Hematopoietic multipotent progenitor cell treated with erythropoietin and hydrocortisone succinate and interleukin-3 and kit ligand, for 6 days (in vitro differentiated cells): ENCODE results near the gene SCP2D1.
"Not testable (repeated sequence)": the region's sequence is repeated elsewhere in the genome, so short reads cannot be mapped to it uniquely, and the experiment has no call there.

Experiments
- DNase-seq: peaks from one replicate; pipeline ENCODE4 v3.0.0-alpha.2; 2015

The SCP2D1 gene

DNA sequence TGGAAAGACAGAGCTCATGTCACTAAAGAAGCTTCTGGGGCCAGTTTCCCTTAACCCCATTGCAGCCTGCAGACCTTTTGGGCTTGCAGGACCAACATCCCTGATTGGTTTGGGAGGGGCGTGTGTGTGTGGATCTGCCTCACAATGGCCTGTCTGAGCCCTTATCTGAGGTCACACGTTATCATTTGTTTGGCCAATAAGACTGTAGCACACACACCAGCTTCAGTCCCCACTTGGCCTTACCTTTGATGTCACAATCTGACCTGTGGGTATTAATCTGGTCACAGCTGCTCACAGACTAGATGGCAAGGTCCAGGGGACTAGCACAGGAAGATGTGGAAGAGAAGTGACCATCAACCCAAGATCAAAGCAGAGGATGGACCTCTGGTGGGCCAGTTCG lies at the start of gene SCP2D1:
Gene SCP2D1 (plus strand): TSS at position 301 of the 400 bp plus-strand sequence. CDS start 33 bp downstream, at position 334.
- no peak for DNase-seq

DNA sequence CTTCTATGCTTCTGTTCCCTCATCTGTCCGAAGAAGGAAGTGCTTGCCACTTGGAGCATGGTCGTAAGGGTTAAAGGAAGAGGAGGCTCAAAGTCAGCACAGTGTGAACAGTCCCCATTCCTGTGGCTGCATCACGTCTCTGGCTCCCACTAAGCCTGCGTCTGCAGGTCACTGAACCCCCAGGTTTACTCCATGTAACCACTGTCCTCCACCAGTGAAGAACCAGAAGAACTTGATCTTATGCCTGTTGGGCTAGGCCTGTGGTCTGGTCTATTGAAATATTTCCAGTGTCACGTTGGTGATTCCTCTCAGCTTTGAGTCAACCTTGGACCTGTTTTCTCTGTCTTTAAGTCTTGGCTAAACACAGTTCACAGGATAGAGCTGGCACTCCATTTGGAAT lies 45.9 kb upstream of the SCP2D1 start:
- no peak for DNase-seq

GRCh38 chr20:18773566-18773965 lies 40.0 kb upstream of the SCP2D1 start:
- no peak for DNase-seq

GRCh38 chr20:18774207-18774606 lies 39.4 kb upstream of the SCP2D1 start:
- DNase-seq, result no peak

DNA sequence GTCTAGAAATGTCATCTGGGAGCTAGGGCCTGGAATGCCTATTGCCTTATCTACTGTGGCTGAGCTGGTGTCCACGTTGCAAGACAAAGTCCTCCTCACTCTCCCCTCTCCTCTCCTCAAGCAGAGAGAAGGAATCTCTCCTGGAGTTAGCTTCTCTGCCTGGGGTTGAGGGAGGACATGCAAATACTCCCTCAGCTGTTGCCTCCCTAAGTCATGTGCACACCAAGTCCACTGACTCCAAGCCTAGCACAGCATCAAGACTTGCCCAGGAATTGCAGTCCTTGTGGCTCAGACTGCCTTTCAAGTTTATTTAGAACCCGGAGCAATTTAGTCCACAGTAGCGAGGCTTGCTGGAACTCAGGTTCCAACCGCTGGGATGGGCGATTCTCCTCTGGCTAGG lies 38.0 kb upstream of the SCP2D1 start:
- DNase-seq, result no peak

- DNase-seq, result no peak
Measured at GRCh38 chr20:18778690-18779392, 34.7 kb upstream of the SCP2D1 start.

DNA sequence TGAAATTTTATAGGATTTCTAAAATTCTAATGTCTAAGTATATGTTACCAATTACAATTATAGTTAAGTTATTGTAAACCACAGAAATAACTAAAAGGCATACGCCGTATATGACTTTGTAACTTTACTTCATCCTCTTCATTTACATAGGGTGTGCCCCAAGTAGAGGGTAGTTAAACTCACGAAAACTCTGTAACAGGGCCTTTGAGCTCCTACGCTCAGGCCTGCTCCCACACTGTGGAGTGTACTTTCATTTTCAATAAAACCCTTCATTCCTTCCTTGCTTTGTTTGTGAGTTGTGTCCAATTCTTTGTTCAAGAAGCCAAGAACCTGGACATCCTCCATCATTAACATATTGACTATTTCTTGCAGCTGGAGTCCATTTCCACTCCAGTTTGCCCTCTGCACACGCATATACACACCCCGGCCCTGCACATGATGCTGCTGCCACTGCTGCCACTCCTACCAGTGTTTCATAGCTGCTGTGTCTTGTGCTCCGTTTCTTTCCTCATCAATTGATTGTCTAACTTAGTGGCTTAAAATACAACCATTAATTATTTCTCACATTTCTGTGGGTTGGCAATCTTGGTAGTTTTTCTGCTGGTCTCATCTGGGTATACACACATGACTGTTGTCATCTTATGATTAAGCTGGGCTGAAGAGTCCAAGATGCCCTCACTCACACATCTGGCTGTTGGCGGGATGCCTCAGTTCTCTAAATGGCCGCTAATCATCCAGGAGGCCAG lies 33.0 kb upstream of the SCP2D1 start:
- DNase-seq, result no peak

DNA sequence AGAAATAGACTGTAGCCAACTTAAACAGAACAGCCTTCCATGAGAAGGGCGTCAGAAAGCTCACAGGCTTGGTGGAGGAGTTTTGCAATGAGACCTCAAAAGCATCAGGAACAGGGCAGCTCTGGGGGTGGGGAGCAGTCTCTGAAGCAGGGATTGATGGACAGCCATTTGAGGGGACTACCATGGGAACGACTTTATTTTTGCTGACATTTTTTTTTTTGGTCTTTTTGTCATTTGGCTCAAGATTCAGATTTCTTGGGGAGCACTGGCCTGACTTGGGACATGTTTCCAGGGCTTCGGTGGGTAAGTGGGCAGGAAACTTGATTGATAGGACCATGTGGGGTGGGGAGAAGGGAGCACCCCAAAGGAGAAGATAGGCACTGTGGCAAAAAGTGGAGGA lies 32.1 kb upstream of the SCP2D1 start:
- no peak for DNase-seq

DNA sequence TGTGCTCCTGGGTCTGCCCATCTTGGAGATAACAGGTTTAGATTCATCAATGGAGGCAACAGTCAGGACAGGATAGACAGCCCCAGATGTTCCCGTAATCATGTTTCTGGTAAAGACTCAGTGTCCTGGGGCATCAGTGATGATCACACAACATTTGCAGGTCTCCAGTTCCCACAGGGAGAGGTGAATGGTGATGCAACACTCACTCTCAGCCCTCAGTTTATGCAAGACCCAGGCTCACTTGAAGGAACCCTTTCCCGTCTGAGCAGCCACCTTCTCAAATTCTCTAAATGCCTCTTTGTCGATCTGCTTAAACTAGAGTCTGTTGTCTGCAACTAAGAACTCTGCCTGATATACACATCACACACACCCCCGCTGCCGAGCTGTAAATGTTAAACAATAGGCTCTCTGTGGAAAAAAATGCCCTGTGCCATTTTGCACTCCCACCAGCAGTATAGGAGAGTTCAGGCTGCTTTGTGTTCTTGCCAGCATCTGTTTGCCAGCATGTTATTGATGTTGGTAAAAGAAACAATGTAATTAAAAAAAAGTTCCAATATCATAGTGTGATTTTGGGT lies 30.1 kb upstream of the SCP2D1 start:
- no peak for DNase-seq

DNA sequence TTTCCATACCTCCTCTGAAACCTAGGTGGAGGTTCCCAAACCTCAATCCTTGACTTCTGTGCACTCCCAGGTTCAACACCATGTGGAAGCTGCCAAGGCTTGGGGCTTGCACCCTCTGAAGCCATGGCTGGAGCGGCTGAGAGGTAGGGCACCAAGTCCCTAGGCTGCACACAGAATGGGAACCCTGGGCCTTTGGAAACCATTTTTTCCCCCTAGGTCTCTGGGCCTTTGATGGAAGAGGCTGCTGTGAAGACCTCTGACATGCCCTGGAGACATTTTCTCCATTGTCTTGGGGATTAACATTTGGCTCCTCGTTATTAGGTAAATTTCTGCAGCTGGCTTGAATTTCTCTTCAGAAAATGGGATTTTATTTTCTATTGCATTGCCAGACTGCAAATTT lies 26.5 kb upstream of the SCP2D1 start:
- not testable (repeated sequence) for DNase-seq

DNA sequence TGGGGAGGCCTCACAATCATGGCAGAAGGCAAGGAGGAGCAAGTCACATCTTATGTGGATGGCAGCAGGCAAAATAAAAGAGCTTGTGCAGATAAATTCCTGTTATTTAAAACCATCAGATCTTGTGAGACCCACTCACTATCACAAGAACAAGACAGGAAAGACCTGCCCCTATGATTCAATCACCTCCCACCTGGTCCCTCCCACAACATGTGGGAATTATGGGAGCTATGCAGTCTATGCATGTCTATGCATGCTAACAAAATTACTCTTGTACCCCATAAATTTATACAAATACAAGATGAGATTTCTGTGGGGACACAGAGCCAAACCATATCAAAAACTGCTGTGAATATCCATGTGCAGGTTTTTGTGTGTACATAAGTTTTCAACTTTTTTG lies 25.6 kb upstream of the SCP2D1 start:
- no peak for DNase-seq

GRCh38 chr20:18790787-18791186 lies 22.8 kb upstream of the SCP2D1 start:
- DNase-seq, result no peak

- peak; percentile 97 for DNase-seq
Measured at GRCh38 chr20:18793625-18794427, 19.8 kb upstream of the SCP2D1 start.

DNA sequence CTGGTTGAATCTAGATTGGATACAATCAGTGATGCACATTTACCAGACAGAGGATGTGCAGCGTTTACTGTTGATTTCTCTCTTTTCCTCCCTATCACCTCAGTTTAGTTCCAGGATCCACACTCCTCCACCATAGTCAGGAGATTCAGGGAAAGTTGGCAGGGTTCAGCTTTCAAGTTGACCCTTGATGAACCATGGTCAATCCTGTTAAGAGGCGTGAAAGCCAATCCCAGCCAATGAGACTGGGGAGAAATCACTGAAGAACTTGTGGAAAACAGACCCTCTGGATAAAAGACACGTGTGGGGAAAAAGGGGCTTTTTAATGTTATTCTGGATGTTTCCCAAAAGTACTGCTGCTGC lies 19.2 kb upstream of the SCP2D1 start:
- DNase-seq, result no peak

DNA sequence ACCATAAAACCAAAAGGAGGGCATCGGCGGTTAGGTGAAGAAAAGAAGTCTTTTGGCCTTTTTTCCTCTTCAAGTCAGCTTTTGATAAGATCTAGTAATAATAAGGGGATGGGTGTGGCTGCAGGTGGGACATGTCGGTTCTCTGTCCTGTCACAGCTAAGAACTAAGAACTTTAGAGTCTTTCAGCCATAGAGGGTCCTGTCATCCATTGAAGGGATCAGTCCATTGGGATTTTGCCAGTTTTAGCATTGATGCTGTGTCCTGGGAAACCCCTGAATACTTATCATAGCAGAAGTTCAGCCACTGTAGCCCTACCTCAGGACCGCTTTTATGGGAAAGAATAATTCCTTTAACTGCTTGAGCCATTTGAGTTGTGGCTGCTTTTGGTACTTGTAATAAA lies 18.2 kb upstream of the SCP2D1 start:
- no peak for DNase-seq

DNA sequence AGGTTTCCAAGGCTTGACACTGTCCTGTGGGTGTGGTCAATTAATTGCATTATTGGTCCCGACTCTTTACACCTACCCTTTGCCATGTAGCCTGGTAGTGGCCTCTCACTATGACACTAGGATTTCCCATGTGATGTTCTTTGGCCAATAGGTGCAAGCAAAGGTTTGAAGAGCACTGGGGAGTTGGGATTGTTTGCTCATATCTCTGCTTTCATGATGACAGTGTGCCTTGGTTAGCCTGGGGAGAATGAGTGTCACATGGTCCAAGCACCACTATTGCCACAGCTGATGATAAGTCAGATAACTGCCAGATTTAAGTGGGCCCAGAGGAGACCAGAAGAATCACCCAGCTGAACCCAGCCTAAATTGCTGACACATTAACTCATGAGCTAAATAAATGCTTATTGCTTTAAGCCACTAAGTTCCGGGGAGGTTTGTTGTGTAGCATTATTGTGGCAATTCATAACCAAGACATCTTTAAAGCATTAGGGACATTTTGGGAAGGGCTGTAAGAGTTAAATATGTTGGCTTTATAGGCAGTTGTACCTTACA lies 17.2 kb upstream of the SCP2D1 start:
- DNase-seq, result no peak

- DNase-seq, result no peak
Measured at GRCh38 chr20:18801516-18801915, 12.1 kb upstream of the SCP2D1 start.

DNA sequence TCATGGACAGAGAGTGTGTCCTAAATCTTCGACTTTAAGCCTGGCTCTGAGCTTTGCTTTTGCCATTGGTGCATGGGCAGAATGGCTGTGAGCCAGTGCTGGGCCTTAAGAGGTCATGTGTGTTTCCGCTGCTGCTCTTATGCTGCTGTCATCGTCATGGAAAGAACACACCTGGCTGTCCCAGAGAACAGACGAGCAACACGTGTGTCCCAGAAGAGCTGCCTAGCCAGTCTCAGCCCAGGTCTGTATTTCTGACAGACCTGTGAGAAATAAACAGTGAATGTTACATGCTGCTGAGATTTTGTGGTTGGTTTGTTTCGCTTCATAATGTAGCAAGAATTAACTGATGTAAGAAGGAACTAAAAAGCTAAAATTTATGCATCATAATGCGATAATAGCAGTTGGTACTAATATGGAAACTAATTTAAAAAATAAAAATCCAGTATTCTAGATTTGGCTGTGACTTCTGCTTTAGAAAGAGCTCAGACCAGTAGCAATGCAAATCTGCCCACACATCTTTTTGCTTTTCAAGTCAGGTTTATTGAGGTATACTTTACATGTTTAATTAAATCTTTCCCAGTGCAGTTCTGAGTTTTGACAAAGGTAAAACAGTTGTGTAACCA lies 11.5 kb upstream of the SCP2D1 start:
- DNase-seq, result no peak

DNA sequence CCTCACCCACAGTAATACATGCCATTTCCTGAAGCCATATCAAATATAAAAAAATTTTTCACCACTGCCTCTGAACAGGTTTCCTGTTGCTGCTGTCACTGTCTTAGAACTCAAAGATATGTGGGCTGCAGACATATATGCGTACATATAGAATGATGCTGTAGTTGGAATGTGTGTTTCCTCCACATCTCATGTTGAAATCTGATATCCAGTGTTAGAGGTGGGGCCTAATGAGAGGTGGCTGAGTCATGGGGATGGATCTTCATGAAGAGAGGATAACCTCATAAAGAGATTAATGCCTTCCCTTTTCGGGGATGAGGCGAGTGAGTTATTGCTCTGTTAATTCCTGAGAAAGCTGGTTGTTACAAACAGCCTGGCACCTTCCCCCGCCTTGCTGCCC lies 7.7 kb upstream of the SCP2D1 start:
- DNase-seq, result no peak

DNA sequence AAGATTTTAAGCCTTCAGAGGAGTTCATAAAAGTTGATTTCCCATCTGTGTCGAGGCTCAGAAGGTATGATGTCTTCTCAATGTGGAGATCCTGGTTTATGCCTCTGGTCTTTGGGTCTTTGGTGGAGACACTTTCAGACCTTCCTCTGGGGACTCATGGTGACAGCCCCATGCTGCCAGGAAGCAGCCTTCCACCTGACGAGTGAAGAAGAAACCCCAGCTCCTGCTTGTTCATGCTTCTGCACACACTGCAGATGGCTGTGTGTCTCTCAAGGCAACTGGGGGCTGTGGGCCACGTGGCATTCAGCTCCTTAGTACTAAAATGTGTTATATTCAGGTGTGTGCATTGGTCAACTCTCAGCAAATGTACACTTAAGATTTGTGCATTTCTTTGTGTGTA lies 4.9 kb upstream of the SCP2D1 start:
- no peak for DNase-seq

GRCh38 chr20:18811186-18811585 lies 2.4 kb upstream of the SCP2D1 start:
- DNase-seq, result no peak

- no peak for DNase-seq
Measured at GRCh38 chr20:18811904-18812303, 1.7 kb upstream of the SCP2D1 start.
